HG02610 (cell line): Measurements from ENCODE around the gene TNFSF10.

Experiments used
- ATAC-seq: cut with Tn5 transposase; IDR thresholded peaks from one replicate; pipeline ENCODE4 v1.9.1; 2021; ENCODE audit warnings: mild to moderate bottlenecking, moderate library complexity; ENCODE audit not compliant: unreplicated experiment

The TNFSF10 gene

GRCh38 chr3:172518929-172519640 lies 4.1 kb downstream of the TNFSF10 start:
- no peak for ATAC-seq

GRCh38 chr3:172517859-172518466 lies 5.3 kb downstream of the TNFSF10 start:
- ATAC-seq = no peak

- peak; percentile 21 for ATAC-seq
These were observed 6.7 kb downstream of the TNFSF10 start for GRCh38 chr3:172516318-172517214.

- no peak for ATAC-seq
These were observed 7.9 kb downstream of the TNFSF10 start for GRCh38 chr3:172515130-172515918.

- no peak for ATAC-seq
These were observed 8.6 kb downstream of the TNFSF10 start for GRCh38 chr3:172514678-172515077.

- no peak for ATAC-seq
These were observed 9.7 kb downstream of the TNFSF10 start for GRCh38 chr3:172513488-172513887.

GRCh38 chr3:172511783-172512762 lies 11.2 kb downstream of the TNFSF10 start:
- peak; percentile 74 for ATAC-seq

GRCh38 chr3:172506094-172506493 lies 17.1 kb downstream of the TNFSF10 start:
- no peak for ATAC-seq

GRCh38 chr3:172501540-172501939 lies 21.7 kb downstream of the TNFSF10 start:
- no peak for ATAC-seq

- ATAC-seq = peak; percentile 79
These were observed 33.0 kb downstream of the TNFSF10 start for GRCh38 chr3:172490198-172490669.

- peak; percentile 61 for ATAC-seq
These were observed 45.1 kb downstream of the TNFSF10 start for GRCh38 chr3:172478116-172478515.

- ATAC-seq = no peak
These were observed 46.9 kb downstream of the TNFSF10 start for GRCh38 chr3:172476347-172476746.

GRCh38 chr3:172475703-172476102 lies 47.5 kb downstream of the TNFSF10 start:
- no peak for ATAC-seq

GRCh38 chr3:172471903-172472302 lies 51.3 kb downstream of the TNFSF10 start:
- no peak for ATAC-seq

GRCh38 chr3:172470588-172470987 lies 52.6 kb downstream of the TNFSF10 start:
- ATAC-seq = no peak

GRCh38 chr3:172467170-172467824 lies 55.9 kb downstream of the TNFSF10 start:
- ATAC-seq = no peak

- ATAC-seq = no peak
These were observed 56.6 kb downstream of the TNFSF10 start for GRCh38 chr3:172466553-172467130.

GRCh38 chr3:172465281-172465680 lies 57.9 kb downstream of the TNFSF10 start:
- ATAC-seq = no peak

GRCh38 chr3:172464306-172464705 lies 58.9 kb downstream of the TNFSF10 start:
- no peak for ATAC-seq
